HUES6 (cell line): Measurements from ENCODE around the gene MAML3.

Source experiments
- H3K27ac ChIP-seq: 2 replicates; pipeline ENCODE4 v1.7.0; 2013; ENCODE audit warnings: low read depth, mild to moderate bottlenecking, low read length, inconsistent platforms
- H3K27me3 ChIP-seq: 2 replicates; pipeline ENCODE4 v1.6.1; 2013; ENCODE audit warnings: low read length; ENCODE audit not compliant: control insufficient read depth, insufficient read depth
- H3K36me3 ChIP-seq: 2 replicates; pipeline ENCODE4 v1.6.1; 2013; ENCODE audit warnings: low read length; ENCODE audit not compliant: control insufficient read depth, insufficient read depth
- H3K4me1 ChIP-seq: 2 replicates; pipeline ENCODE4 v1.6.1; 2013; ENCODE audit warnings: low read length; ENCODE audit not compliant: control insufficient read depth, insufficient read depth
- H3K4me3 ChIP-seq: 2 replicates; pipeline ENCODE4 v1.5.1; 2013; ENCODE audit warnings: low read depth, low read length
- H3K9ac ChIP-seq: one replicate; pipeline ENCODE4 v1.6.1; 2013; ENCODE audit warnings: mild to moderate bottlenecking, low read length
- H3K9me3 ChIP-seq: 2 replicates; pipeline ENCODE4 v1.6.1; 2013; ENCODE audit warnings: low read depth, low read length; ENCODE audit not compliant: control insufficient read depth, insufficient read depth

The MAML3 gene

GRCh38 chr4:140070366-140070765 is 83.6 kb downstream of the MAML3 start:
- peaks cover 11% of the 10 kb centered on the region for H3K4me1 ChIP-seq
- H3K27ac ChIP-seq = no peak overlapping the region

DNA sequence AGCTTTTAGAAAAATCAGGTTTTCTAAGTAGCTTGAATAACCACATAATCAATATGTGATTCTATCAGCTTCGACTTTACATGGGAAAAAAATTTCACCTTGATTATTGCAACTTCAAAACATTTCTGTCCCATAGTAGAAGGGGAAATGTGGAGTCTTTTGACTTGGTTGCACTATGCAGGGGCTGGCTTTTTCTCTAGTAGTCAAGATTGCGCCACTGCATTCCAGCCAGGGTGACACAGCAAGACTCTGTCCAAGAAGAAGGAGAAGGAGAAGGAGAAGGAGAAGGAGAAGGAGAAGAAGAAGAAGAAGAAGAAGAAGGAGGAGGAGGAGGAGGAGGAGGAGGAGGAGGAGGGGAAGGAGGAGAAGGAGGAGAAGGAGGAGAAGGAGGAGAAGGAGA is 84.9 kb downstream of the MAML3 start:
- no peak overlapping the region for H3K9ac ChIP-seq
- no peak overlapping the region for H3K27ac ChIP-seq
- peaks cover 16% of the 10 kb centered on the region for H3K4me1 ChIP-seq
- H3K4me3 ChIP-seq = no peak overlapping the region
- H3K9me3 ChIP-seq = no peaks in the 10 kb centered on the region
- no peaks in the 10 kb centered on the region for H3K27me3 ChIP-seq
- H3K36me3 ChIP-seq = no peaks in the 10 kb centered on the region

More at GRCh38 chr4:140070366-140070765, 83.6 kb downstream of the MAML3 start:
- no peak overlapping the region for H3K9ac ChIP-seq
- H3K27me3 ChIP-seq = no peaks in the 10 kb centered on the region
- no peaks in the 10 kb centered on the region for H3K9me3 ChIP-seq
- no peak overlapping the region for H3K4me3 ChIP-seq
- no peaks in the 10 kb centered on the region for H3K36me3 ChIP-seq

DNA sequence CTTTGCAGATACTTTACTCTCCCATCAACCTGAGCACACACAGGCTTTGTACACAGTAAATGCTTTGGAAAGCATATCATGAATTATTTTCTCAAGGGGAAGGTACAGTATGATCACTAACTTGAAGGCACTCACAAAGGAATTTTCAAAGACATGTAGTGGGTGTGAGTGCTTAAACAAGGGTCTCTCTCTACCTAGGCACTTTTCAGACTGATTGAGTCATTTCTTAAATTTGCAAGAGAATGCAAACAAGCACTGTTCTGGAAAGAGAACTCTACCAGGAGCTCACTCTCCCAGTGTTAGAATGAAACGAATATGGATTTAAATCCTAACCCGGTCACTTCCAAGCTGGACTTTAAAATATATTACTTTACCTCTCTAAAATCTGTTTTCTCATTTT is 85.7 kb downstream of the MAML3 start:
- no peak overlapping the region for H3K9ac ChIP-seq
- H3K4me3 ChIP-seq = no peak overlapping the region
- H3K36me3 ChIP-seq = no peaks in the 10 kb centered on the region
- no peaks in the 10 kb centered on the region for H3K27me3 ChIP-seq
- H3K9me3 ChIP-seq = no peaks in the 10 kb centered on the region
- peaks cover 16% of the 10 kb centered on the region for H3K4me1 ChIP-seq
- H3K27ac ChIP-seq = no peak overlapping the region

GRCh38 chr4:140066031-140066930 is 87.7 kb downstream of the MAML3 start:
- H3K27ac ChIP-seq = no peak overlapping the region

GRCh38 chr4:140065393-140065792 is 88.6 kb downstream of the MAML3 start:
- Histone ChIP-seq H3K27me3 (no peaks in the 10 kb centered on the region), H3K4me1 (peaks cover 20% of the 10 kb centered on the region), H3K9me3 (no peaks in the 10 kb centered on the region), H3K27ac (no peak overlapping the region), H3K9ac (no peak overlapping the region), H3K4me3 (no peak overlapping the region), H3K36me3 (no peaks in the 10 kb centered on the region)

More at GRCh38 chr4:140066031-140066930, 87.7 kb downstream of the MAML3 start:
- Histone ChIP-seq H3K27me3 (no peaks in the 10 kb centered on the region), H3K4me1 (peaks cover 20% of the 10 kb centered on the region), H3K4me3 (no peak overlapping the region), H3K9ac (no peak overlapping the region), H3K9me3 (no peaks in the 10 kb centered on the region), H3K36me3 (no peaks in the 10 kb centered on the region)

DNA sequence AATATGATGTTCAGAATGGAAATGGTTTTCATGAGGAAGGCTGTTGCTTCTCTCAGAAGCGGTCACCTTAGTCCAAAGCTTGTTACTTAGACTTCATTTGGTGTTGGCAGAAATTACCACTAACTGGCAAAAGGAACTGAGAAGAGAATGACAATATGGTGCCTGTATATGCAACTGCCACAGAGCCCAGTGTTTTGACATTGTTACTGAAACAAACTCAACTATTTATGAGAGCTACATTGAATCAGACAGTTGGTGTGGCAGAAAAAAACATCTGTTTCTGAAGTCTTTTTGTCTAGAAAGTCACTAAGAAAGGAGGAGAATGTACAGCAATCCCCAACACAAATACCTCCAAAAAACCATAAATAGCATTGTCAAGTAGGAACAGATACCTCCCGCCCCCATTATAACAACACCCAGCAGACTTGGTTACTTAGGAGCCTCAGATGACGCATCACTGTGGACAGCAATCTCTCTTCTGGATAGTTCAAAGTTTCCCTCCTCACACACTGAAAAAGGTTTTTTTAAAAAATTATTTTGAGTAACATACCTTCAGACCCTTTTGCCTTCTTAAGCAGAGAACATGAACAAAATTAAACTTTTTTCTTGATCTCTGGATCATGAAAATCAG is 92.2 kb downstream of the MAML3 start:
- Histone ChIP-seq H3K9ac (no peak overlapping the region), H3K36me3 (no peaks in the 10 kb centered on the region), H3K4me3 (no peak overlapping the region), H3K9me3 (no peaks in the 10 kb centered on the region), H3K4me1 (peaks cover 14% of the 10 kb centered on the region; the same call in 1 of the 2 replicates), H3K27ac (no peak overlapping the region), H3K27me3 (no peaks in the 10 kb centered on the region)

DNA sequence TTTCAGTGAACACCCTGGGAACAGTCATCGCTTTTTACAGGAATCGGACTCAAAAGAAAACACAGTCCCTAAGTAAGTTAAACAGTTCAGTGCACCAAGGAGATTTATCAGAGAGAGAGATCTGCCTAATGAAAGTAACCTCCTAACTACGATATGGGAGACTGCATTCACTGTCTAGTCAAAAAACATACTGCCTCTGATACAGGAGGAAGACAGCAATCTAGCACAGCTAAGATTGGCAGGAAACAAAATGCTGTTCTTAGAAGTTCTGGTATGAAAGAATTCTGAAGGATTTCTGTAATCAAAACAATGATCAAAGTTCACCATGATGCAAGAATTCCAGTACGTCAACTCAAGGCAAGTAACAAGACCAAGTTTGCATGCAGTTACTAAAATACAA is 92.8 kb downstream of the MAML3 start:
- H3K36me3 ChIP-seq = no peaks in the 10 kb centered on the region
- H3K4me1 ChIP-seq = peaks cover 14% of the 10 kb centered on the region; the same call in 1 of the 2 replicates
- H3K27ac ChIP-seq = no peak overlapping the region
- H3K9me3 ChIP-seq = no peaks in the 10 kb centered on the region
- no peak overlapping the region for H3K4me3 ChIP-seq
- H3K9ac ChIP-seq = no peak overlapping the region
- H3K27me3 ChIP-seq = no peaks in the 10 kb centered on the region

DNA sequence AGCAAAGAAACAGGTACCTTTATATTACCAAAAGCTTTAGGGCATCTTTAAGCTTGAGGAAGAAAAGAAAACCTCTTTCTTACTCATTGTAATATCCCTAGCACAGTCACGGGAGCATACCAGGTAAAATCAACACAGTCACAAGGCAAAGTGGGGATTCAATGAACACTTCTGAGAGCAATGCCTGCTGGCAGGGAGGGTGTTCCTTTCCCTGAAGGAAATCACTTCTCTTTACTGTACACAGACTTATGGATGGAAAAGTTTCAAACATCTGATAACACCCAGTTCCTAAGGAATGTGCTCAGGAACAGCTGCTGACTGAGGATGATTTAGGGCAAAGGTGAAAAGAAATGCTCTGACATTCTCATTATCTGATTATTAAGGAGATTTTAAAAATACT is 94.8 kb downstream of the MAML3 start:
- Histone ChIP-seq H3K9me3 (no peaks in the 10 kb centered on the region), H3K27me3 (no peaks in the 10 kb centered on the region), H3K36me3 (no peaks in the 10 kb centered on the region), H3K27ac (no peak overlapping the region), H3K4me3 (no peak overlapping the region), H3K9ac (no peak overlapping the region), H3K4me1 (peaks cover 10% of the 10 kb centered on the region; the same call in 1 of the 2 replicates)

DNA sequence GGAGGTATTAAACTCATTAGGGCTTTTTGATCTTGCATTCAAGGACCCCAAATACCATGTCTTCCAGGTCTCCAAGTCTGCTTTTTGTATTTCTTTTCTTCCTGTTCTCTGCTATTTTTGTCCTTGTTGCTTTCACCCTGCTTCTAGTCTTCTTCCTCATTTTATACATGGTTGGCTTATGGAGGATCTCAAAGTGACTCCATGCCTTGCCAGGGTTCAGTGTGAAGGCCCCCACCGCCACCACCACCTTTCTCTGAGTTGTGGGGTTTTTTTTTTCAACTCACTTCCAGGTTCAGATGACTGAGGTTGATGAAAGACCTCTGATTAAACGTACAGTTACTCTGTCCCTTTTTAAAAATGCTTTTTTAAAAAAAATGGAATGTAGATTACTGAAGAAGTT is 96.3 kb downstream of the MAML3 start:
- Histone ChIP-seq H3K9ac (no peak overlapping the region), H3K4me3 (no peak overlapping the region), H3K27ac (no peak overlapping the region), H3K9me3 (no peaks in the 10 kb centered on the region), H3K36me3 (no peaks in the 10 kb centered on the region), H3K27me3 (no peaks in the 10 kb centered on the region), H3K4me1 (peaks cover 16% of the 10 kb centered on the region; the same call in 1 of the 2 replicates)

- H3K9ac ChIP-seq = no peak overlapping the region
- H3K27me3 ChIP-seq = no peaks in the 10 kb centered on the region
- H3K4me1 ChIP-seq = peaks cover 17% of the 10 kb centered on the region; the same call in 1 of the 2 replicates
- no peak overlapping the region for H3K27ac ChIP-seq
- H3K9me3 ChIP-seq = no peaks in the 10 kb centered on the region
- no peaks in the 10 kb centered on the region for H3K36me3 ChIP-seq
- no peak overlapping the region for H3K4me3 ChIP-seq
Observed at GRCh38 chr4:140056015-140056414, 98.0 kb downstream of the MAML3 start.

GRCh38 chr4:140054861-140055260 is 99.1 kb downstream of the MAML3 start:
- Histone ChIP-seq H3K4me3 (no peak overlapping the region), H3K27me3 (no peaks in the 10 kb centered on the region), H3K9me3 (no peaks in the 10 kb centered on the region), H3K9ac (no peak overlapping the region), H3K4me1 (peaks cover 25% of the 10 kb centered on the region), H3K36me3 (no peaks in the 10 kb centered on the region), H3K27ac (no peak overlapping the region)
